ENCODE measurements around the gene USP17L15. TPM values are rescaled to one million over a fixed set of nuclear protein-coding genes. Genes with fewer than 3 reads are reported as not detected.
"Not testable (repeated sequence)": the region's sequence is repeated elsewhere in the genome, so short reads cannot be mapped to it uniquely, and the experiment has no call there.

USP17L15 gene
- total RNA-seq, 1 donor from 2014 or later: not detected

- intact Hi-C loops (cut with DNase I); H3K27me3 ChIP-seq; H3K4me1 ChIP-seq; H3K27ac ChIP-seq; H3K4me3 ChIP-seq; H3K36me3 ChIP-seq; H3K9me3 ChIP-seq: not testable (repeated sequence)
- peak; percentile 34 to 84 for DNase-seq (ENCODE audit: low spot score in 2 of 2)
Observed at GRCh38 chr4:9271719-9272118, 37.5 kb downstream of the USP17L15 start.

Other genes starting within 250 kb of the USP17L15 start
- gene FAM90A26, start 64.0 kb upstream of the USP17L15 start, total RNA-seq: not detected
- gene USP17L10, start 23.7 kb upstream of the USP17L15 start, total RNA-seq: not detected
- gene USP17L11, start 19.0 kb upstream of the USP17L15 start, total RNA-seq: not detected
- not detected for gene USP17L12, start 14.2 kb upstream of the USP17L15 start, total RNA-seq
- not detected for gene USP17L13, start 9.5 kb upstream of the USP17L15 start, total RNA-seq
- gene USP17L17, start 9.5 kb downstream of the USP17L15 start, total RNA-seq: not detected
- not detected for gene USP17L18, start 14.2 kb downstream of the USP17L15 start, total RNA-seq
- gene USP17L19, start 19.0 kb downstream of the USP17L15 start, total RNA-seq: not detected
- gene USP17L20, start 23.7 kb downstream of the USP17L15 start, total RNA-seq: not detected
- not detected for gene USP17L21, start 28.5 kb downstream of the USP17L15 start, total RNA-seq
- gene USP17L22, start 33.2 kb downstream of the USP17L15 start, total RNA-seq: not detected
- not detected for gene USP17L24, start 90.8 kb downstream of the USP17L15 start, total RNA-seq
- gene USP17L25, start 95.5 kb downstream of the USP17L15 start, total RNA-seq: not detected
- gene USP17L26, start 100.3 kb downstream of the USP17L15 start, total RNA-seq: not detected
- not detected for gene USP17L5, start 105.0 kb downstream of the USP17L15 start, total RNA-seq
- gene USP17L27, start 109.8 kb downstream of the USP17L15 start, total RNA-seq: not detected
- gene USP17L28, start 114.5 kb downstream of the USP17L15 start, total RNA-seq: not detected
- not detected for gene USP17L29, start 119.3 kb downstream of the USP17L15 start, total RNA-seq
- gene USP17L30, start 128.7 kb downstream of the USP17L15 start, total RNA-seq: not detected
- gene DEFB131A, start 210.0 kb downstream of the USP17L15 start, total RNA-seq: not detected